Type B pancreatic cell (in vitro differentiated cells): ENCODE data around the gene CFAP77. TPM values are rescaled to one million over a fixed set of nuclear protein-coding genes. Genes with fewer than 3 reads are reported as not detected.

Experiments
- DNase-seq: peaks from one replicate; pipeline ENCODE4 v3.0.0; 2021; ENCODE audit warnings: mixed read lengths; ENCODE audit not compliant: unreplicated experiment; ENCODE audit errors: extremely low spot score
- H3K27ac Mint-ChIP-seq: 2 replicates; pipeline ENCODE4 v1.8.0; 2021; ENCODE audit warnings: mild to moderate bottlenecking, mixed read lengths
- H3K27me3 Mint-ChIP-seq: 2 replicates; pipeline ENCODE4 v1.8.0; 2021; ENCODE audit warnings: mixed read lengths
- H3K36me3 Mint-ChIP-seq: 2 replicates; pipeline ENCODE4 v1.8.0; 2021; ENCODE audit warnings: mixed read lengths
- H3K4me1 Mint-ChIP-seq: one replicate; pipeline ENCODE4 v1.8.0; 2021; ENCODE audit warnings: mixed read lengths; ENCODE audit not compliant: unreplicated experiment
- H3K4me3 Mint-ChIP-seq: 2 replicates; pipeline ENCODE4 v1.8.0; 2021; ENCODE audit warnings: mild to moderate bottlenecking, mixed read lengths
- H3K9me3 Mint-ChIP-seq: 2 replicates; pipeline ENCODE4 v1.8.0; 2021; ENCODE audit warnings: mixed read lengths
- total RNA-seq: library from RNA; stranded (reverse); gene quantifications from 2 replicates; pipeline ENCODE4 v1.2.1, GENCODE V29; 2021; ENCODE audit warnings: low replicate concordance
- TF ChIP-seq, protein P1 (sequence below): fragments of 200-600 bp; sonication (generic); conservative IDR thresholded peaks from 2 replicates; pipeline ENCODE4 v1.5.0; 2021; ENCODE audit warnings: antibody characterized with exemption, mild to moderate bottlenecking

Gene CFAP77
- total RNA-seq, 1 donor from 2014 or later, result 1.5 TPM

DNA sequence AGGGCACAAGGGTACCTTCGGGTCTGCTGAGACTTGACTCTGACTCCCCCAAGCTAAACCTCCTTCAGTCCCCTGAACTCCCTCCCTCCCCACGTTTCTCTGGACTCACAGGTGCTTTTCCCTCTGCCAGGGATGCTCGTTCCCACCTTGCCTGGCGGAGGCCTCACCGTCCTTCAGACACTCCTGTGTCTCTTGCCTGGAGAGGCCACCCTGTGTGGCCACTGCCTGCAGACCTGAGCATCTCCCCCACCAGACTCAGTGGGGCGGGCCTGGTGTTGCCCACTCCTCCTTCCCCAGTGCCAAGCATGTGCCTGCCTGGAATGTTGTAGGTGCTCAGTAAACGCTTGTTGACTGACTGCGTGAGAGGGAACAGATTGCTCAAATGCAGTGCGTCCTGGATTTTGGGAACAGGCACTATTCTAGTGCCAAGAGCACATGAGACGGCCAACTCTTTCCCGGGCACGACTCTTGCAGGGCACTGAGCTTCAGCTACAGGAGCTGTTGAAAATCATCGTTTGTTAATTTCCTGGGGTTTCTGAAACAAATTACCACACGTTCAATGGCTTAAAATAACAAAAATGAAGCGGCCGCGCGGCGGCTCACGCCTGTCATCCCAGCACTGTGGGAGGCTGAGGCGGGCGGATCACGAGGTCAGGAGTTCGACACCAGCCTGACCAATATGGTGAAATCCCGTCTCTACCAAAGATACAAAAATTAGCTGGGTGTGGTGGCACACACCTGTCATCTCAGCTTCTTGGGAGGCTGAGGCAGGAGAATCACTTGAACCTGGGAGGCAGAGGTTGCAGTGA, 101.4 kb downstream of the CFAP77 start:
- TF ChIP-seq, protein P1, sequence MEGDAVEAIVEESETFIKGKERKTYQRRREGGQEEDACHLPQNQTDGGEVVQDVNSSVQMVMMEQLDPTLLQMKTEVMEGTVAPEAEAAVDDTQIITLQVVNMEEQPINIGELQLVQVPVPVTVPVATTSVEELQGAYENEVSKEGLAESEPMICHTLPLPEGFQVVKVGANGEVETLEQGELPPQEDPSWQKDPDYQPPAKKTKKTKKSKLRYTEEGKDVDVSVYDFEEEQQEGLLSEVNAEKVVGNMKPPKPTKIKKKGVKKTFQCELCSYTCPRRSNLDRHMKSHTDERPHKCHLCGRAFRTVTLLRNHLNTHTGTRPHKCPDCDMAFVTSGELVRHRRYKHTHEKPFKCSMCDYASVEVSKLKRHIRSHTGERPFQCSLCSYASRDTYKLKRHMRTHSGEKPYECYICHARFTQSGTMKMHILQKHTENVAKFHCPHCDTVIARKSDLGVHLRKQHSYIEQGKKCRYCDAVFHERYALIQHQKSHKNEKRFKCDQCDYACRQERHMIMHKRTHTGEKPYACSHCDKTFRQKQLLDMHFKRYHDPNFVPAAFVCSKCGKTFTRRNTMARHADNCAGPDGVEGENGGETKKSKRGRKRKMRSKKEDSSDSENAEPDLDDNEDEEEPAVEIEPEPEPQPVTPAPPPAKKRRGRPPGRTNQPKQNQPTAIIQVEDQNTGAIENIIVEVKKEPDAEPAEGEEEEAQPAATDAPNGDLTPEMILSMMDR, result no peak
- H3K27ac Mint-ChIP-seq, result no peak overlapping the region
- peaks cover 66% of the 10 kb centered on the region for H3K27me3 Mint-ChIP-seq
- H3K9me3 Mint-ChIP-seq, result no peaks in the 10 kb centered on the region
- H3K4me1 Mint-ChIP-seq, result peaks cover 22% of the 10 kb centered on the region
- DNase-seq, result no peak
- no peaks in the 10 kb centered on the region for H3K36me3 Mint-ChIP-seq
- no peak overlapping the region for H3K4me3 Mint-ChIP-seq

DNA sequence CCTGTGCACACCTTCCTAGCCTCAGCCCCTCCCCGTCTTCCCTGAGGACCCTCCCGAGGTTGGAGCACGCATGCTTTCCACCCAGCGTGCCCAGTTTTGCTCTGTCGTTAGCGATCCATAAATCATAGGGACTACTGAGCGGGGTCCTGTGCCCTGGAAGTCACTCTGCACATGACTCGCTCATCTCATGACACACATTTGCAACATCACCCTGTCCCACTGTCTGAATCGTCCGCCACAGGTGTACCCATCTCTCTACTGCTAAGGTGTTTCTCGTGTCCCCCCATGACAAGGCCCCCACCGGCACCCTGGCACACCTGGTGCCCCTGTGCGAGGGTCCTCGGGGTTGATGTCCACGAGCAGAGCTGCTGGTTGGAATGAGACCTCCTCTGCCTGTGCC, 103.4 kb downstream of the CFAP77 start:
- Mint-ChIP-seq H3K4me1 (peaks cover 13% of the 10 kb centered on the region), H3K27me3 (peaks cover 64% of the 10 kb centered on the region), H3K36me3 (no peaks in the 10 kb centered on the region), H3K4me3 (no peak overlapping the region), H3K9me3 (no peaks in the 10 kb centered on the region), H3K27ac (no peak overlapping the region)
- TF ChIP-seq, protein P1, result no peak
- no peak for DNase-seq

DNA sequence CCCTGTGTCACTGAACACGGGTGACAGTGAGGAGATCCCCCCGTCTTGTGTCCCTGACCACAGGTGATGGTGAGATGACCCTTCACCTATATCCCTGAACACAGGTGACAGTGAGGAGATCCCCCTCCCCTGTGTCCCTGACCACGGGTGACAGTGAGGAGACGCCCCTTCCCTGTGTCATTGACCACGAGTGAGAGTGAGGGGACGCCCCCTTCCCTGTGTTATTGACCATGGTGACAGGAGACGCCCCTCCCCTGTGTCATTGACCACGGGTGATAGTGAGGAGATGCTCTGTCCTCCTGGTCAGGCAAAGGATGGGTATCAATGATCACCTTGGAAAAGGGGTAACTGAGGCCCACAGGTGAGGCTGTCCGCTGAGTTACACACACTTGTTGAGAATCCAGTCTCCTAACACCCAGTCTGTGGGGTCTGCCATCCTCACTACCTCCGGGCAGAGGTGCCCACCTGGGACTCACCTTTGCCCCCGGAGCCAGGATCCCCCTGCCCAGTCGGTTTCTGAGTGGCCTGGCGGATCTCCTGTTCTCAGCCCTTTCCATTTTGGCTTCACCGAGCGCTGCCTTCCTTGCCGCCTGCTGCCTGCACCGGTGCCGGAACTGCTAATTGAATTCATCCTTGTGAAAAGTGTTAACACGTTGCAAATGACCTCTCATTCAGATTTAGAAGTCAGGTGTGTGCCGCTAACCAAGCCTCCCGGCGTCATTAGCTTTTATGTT, 104.2 kb downstream of the CFAP77 start:
- H3K27ac Mint-ChIP-seq, result no peak overlapping the region
- peaks cover 70% of the 10 kb centered on the region for H3K27me3 Mint-ChIP-seq

GRCh38 chr9:132514821-132515220, 104.8 kb downstream of the CFAP77 start:
- Mint-ChIP-seq H3K4me1 (peaks cover 11% of the 10 kb centered on the region), H3K4me3 (no peak overlapping the region), H3K27me3 (peaks cover 68% of the 10 kb centered on the region), H3K9me3 (no peaks in the 10 kb centered on the region), H3K36me3 (no peaks in the 10 kb centered on the region), H3K27ac (no peak overlapping the region)
- TF ChIP-seq, protein P1, result no peak
- DNase-seq, result no peak

More for the DNA sequence above, 104.2 kb downstream of the CFAP77 start:
- H3K9me3 Mint-ChIP-seq, result no peaks in the 10 kb centered on the region
- DNase-seq, result no peak
- no peak overlapping the region for H3K4me3 Mint-ChIP-seq
- peaks cover 13% of the 10 kb centered on the region for H3K4me1 Mint-ChIP-seq
- TF ChIP-seq, protein P1, result no peak
- no peaks in the 10 kb centered on the region for H3K36me3 Mint-ChIP-seq

- TF ChIP-seq, protein P1, result no peak
- Mint-ChIP-seq H3K4me3 (no peak overlapping the region), H3K36me3 (no peaks in the 10 kb centered on the region), H3K27me3 (peaks cover 64% of the 10 kb centered on the region), H3K9me3 (no peaks in the 10 kb centered on the region), H3K4me1 (peaks cover 4% of the 10 kb centered on the region), H3K27ac (no peak overlapping the region)
- DNase-seq, result no peak
Measured at GRCh38 chr9:132516301-132516700, 106.3 kb downstream of the CFAP77 start.
